H1 (cell line): Measurements from ENCODE around the gene SIK3. TPM values are rescaled to one million over a fixed set of nuclear protein-coding genes. Genes with fewer than 3 reads are reported as not detected.

Experiments used
- CTCF ChIA-PET: fragments of 300-600 bp; sonication (Branson Sonifier 250); formaldehyde crosslinking; loops from one replicate; lab custom pipeline; 2021; ENCODE audit not compliant: partially characterized antibody; lab: Charles Lee
- POLR2A ChIA-PET: fragments of 300-600 bp; sonication (Branson Sonifier 250); formaldehyde crosslinking; loops from one replicate; lab custom pipeline; 2021; ENCODE audit warnings: inconsistent platforms; ENCODE audit not compliant: partially characterized antibody; lab: Charles Lee
- DNase-seq, 2 experiments: peaks; one replicate each; pipeline versions ENCODE4 v3.0.0 to v3.0.0-alpha.2; 2010 to 2022; ENCODE audit warnings: low spot score in 2 of 2, low read depth in 1 of 2, mixed read lengths in 1 of 2
- FAIRE-seq: peaks from 2 replicates; lab custom pipeline; 2011; peaks lifted over from hg19 to GRCh38; lab: Jason Lieb, UNC
- H2AFZ ChIP-seq: 2 replicates; pipeline ENCODE4 v1.8.1; 2012; ENCODE audit warnings: low read length, inconsistent platforms
- H2AK5ac ChIP-seq: 2 replicates; pipeline ENCODE4 v1.6.1; 2013; ENCODE audit warnings: low read depth, low read length
- H2BK120ac ChIP-seq: replicated peaks from 2 replicates; pipeline ENCODE3; 2013; ENCODE audit warnings: low read depth, low read length, inconsistent platforms
- H2BK12ac ChIP-seq: 2 replicates; pipeline ENCODE4 v1.6.1; 2013; ENCODE audit warnings: low read depth, low read length
- H2BK15ac ChIP-seq: 2 replicates; pipeline ENCODE4 v1.6.1; 2013; ENCODE audit warnings: low read length
- H2BK20ac ChIP-seq: 2 replicates; pipeline ENCODE4 v1.6.1; 2013; ENCODE audit warnings: low read length
- H2BK5ac ChIP-seq: 2 replicates; pipeline ENCODE4 v1.6.1; 2013; ENCODE audit warnings: low read depth, low read length
- H3K14ac ChIP-seq: 2 replicates; pipeline ENCODE4 v1.6.1; 2013; ENCODE audit warnings: inconsistent platforms; ENCODE audit not compliant: insufficient read length
- H3K18ac ChIP-seq: 2 replicates; pipeline ENCODE4 v1.6.1; 2013; ENCODE audit warnings: low read length; ENCODE audit errors: extremely low read depth
- H3K23ac ChIP-seq: 2 replicates; pipeline ENCODE4 v1.6.1; 2013; ENCODE audit warnings: inconsistent platforms; ENCODE audit not compliant: insufficient read length
- H3K23me2 ChIP-seq: 2 replicates; pipeline ENCODE4 v1.6.1; 2013; ENCODE audit warnings: low read depth, low read length
- H3K27ac ChIP-seq: 2 replicates; pipeline ENCODE4 v1.6.1; 2011; ENCODE audit warnings: low read depth, low read length, inconsistent platforms
- H3K27me3 ChIP-seq, 4 experiments: replicated peaks in 1 of 4; 1 replicate in 1 of 4; 2 replicates in 3 of 4; pipeline versions ENCODE4 v1.6.1 to v1.8.1; 2011 to 2013; ENCODE audit warnings: low read length in 3 of 4, mild to moderate bottlenecking in 3 of 4, inconsistent platforms in 2 of 4, mixed read lengths in 2 of 4, moderate library complexity in 1 of 4; ENCODE audit not compliant: control insufficient read depth in 3 of 4, insufficient read depth in 3 of 4; ENCODE audit errors: extremely low read depth in 1 of 4
- H3K36me3 ChIP-seq, 4 experiments: 2 replicates each; pipeline versions ENCODE4 v1.6.1 to v1.8.1; 2011 to 2013; ENCODE audit warnings: mild to moderate bottlenecking in 4 of 4, low read length in 3 of 4, moderate library complexity in 2 of 4, control low read depth in 1 of 4, inconsistent platforms in 1 of 4; ENCODE audit not compliant: insufficient read depth in 4 of 4, control insufficient read depth in 2 of 4
- H3K4ac ChIP-seq: replicated peaks from 2 replicates; pipeline ENCODE3; 2013; ENCODE audit warnings: low read length, low read depth, mixed read lengths, inconsistent platforms; ENCODE audit not compliant: insufficient read length
- H3K4me1 ChIP-seq, 4 experiments: replicated peaks in 1 of 4; 1 replicate in 1 of 4; 2 replicates in 3 of 4; pipeline versions ENCODE4 v1.6.1 to v1.8.1; 2011 to 2013; ENCODE audit warnings: low read length in 3 of 4, inconsistent platforms in 2 of 4, mixed read lengths in 1 of 4; ENCODE audit not compliant: insufficient read depth in 4 of 4, control insufficient read depth in 3 of 4
- H3K4me2 ChIP-seq, 2 experiments: 2 replicates each; pipeline versions ENCODE4 v1.6.1 to v1.8.1; 2011 to 2013; ENCODE audit warnings: low read depth in 2 of 2, low read length in 2 of 2, control low read depth in 1 of 2, inconsistent platforms in 1 of 2, mild to moderate bottlenecking in 1 of 2; ENCODE audit not compliant: insufficient read depth in 1 of 2
- H3K4me3 ChIP-seq, 4 experiments: fragments of 200-600, 300-600 bp in 1 of 4; sonication (generic), shearing (Covaris generic), sonication (Bioruptor Twin) in 1 of 4; 2 replicates each; pipeline versions ENCODE4 v1.5.1 to v1.8.1; 2011 to 2016; ENCODE audit warnings: low read length in 4 of 4, low read depth in 3 of 4, control low read depth in 2 of 4, inconsistent platforms in 2 of 4, mild to moderate bottlenecking in 2 of 4, mixed read lengths in 1 of 4, moderate library complexity in 1 of 4; ENCODE audit not compliant: insufficient read depth in 2 of 4; ENCODE audit errors: extremely low read depth in 1 of 4
- H3K56ac ChIP-seq: replicated peaks from 2 replicates; pipeline ENCODE3; 2013; ENCODE audit warnings: low read depth, mild to moderate bottlenecking, mixed read lengths, low read length, inconsistent platforms; ENCODE audit not compliant: insufficient read length
- H3K79me1 ChIP-seq: 2 replicates; pipeline ENCODE4 v1.6.1; 2013; ENCODE audit warnings: low read depth, low read length, control low read depth
- H3K79me2 ChIP-seq, 2 experiments: 2 replicates each; pipeline versions ENCODE4 v1.6.1 to v1.8.1; 2012 to 2013; ENCODE audit warnings: low read length in 2 of 2, mild to moderate bottlenecking in 2 of 2, inconsistent platforms in 1 of 2; ENCODE audit not compliant: insufficient read depth in 2 of 2, control insufficient read depth in 1 of 2
- H3K9ac ChIP-seq, 4 experiments: replicated peaks in 1 of 4; 1 replicate in 1 of 4; 2 replicates in 3 of 4; pipeline versions ENCODE4 v1.6.1 to v1.8.1; 2011 to 2013; ENCODE audit warnings: low read depth in 3 of 4, low read length in 3 of 4, control low read depth in 2 of 4, mild to moderate bottlenecking in 2 of 4, moderate library complexity in 2 of 4, inconsistent platforms in 1 of 4; ENCODE audit errors: extremely low read depth in 1 of 4
- H3K9me3 ChIP-seq, 2 experiments: 2 replicates each; pipeline versions ENCODE4 v1.6.1 to v1.8.1; 2012 to 2013; ENCODE audit warnings: mild to moderate bottlenecking in 2 of 2, moderate library complexity in 2 of 2, control low read depth in 1 of 2, inconsistent platforms in 1 of 2, low read depth in 1 of 2, low read length in 1 of 2, mixed read lengths in 1 of 2; ENCODE audit not compliant: insufficient read depth in 2 of 2
- H4K20me1 ChIP-seq, 2 experiments: replicated peaks in 1 of 2; 2 replicates each; pipeline versions ENCODE3 to v1.8.1; 2011 to 2013; ENCODE audit warnings: inconsistent platforms in 2 of 2, low read length in 2 of 2, mild to moderate bottlenecking in 1 of 2; ENCODE audit not compliant: insufficient read depth in 2 of 2, control insufficient read depth in 1 of 2
- H4K5ac ChIP-seq: 2 replicates; pipeline ENCODE4 v1.6.1; 2013; ENCODE audit warnings: low read length, low read depth, mixed read lengths, inconsistent platforms; ENCODE audit not compliant: insufficient read length
- H4K8ac ChIP-seq: 2 replicates; pipeline ENCODE4 v1.8.0; 2013; ENCODE audit warnings: mild to moderate bottlenecking, moderate library complexity, low read length, inconsistent platforms; ENCODE audit not compliant: insufficient read depth; ENCODE audit errors: extremely low read depth
- H4K91ac ChIP-seq: replicated peaks from 2 replicates; pipeline ENCODE3; 2013; ENCODE audit warnings: low read length, mixed read lengths, inconsistent platforms; ENCODE audit not compliant: insufficient read length
- EZH2 ChIP-seq: fragments of 200-600 bp; sonication (generic); IDR thresholded peaks from 2 replicates; pipeline ENCODE4 v1.7.1; 2012; ENCODE audit warnings: low read depth, mild to moderate bottlenecking, moderate library complexity, low read length, inconsistent platforms; ENCODE audit not compliant: severe bottlenecking
- KDM4A ChIP-seq: IDR thresholded peaks from one replicate; pipeline ENCODE4 v1.7.1; 2012; ENCODE audit warnings: low read depth, mild to moderate bottlenecking, moderate library complexity, low read length, inconsistent platforms; ENCODE audit not compliant: severe bottlenecking
- POLR2A ChIP-seq, 2 experiments: IDR thresholded peaks; 1 replicate in 1 of 2; 2 replicates in 1 of 2; pipeline ENCODE4 v1.6.1; 2011; ENCODE audit warnings: low read depth in 2 of 2, low read length in 2 of 2, mild to moderate bottlenecking in 2 of 2; ENCODE audit errors: control extremely low read depth in 1 of 2
- RAD21 ChIP-seq, 2 experiments: IDR thresholded peaks in 1 of 2; conservative IDR thresholded peaks in 1 of 2; 2 replicates each; pipeline ENCODE4 v1.6.1; 2011; ENCODE audit warnings: low read depth in 2 of 2, low read length in 2 of 2, improper control_type of control experiment in 1 of 2, inconsistent platforms in 1 of 2, mild to moderate bottlenecking in 1 of 2, moderate library complexity in 1 of 2
- SIRT6 ChIP-seq: IDR thresholded peaks from one replicate; pipeline ENCODE4 v1.7.1; 2012; ENCODE audit warnings: low read length, inconsistent platforms
- TAF1 ChIP-seq: IDR thresholded peaks from 2 replicates; pipeline ENCODE4 v1.6.1; 2011; ENCODE audit warnings: mild to moderate bottlenecking, low read depth, low read length
- WGBS, 2 experiments: shearing (Covaris generic) in 1 of 2; methylation state at CpG; one replicate each; pipeline versions ENCODE4 v1.1.6 to v1.1.7; 2013 to 2015; ENCODE audit warnings: low lambda C conversion rate in 2 of 2, mixed read lengths in 2 of 2, inconsistent platforms in 1 of 2, low coverage in 1 of 2, missing lambda C conversion rate in 1 of 2; ENCODE audit not compliant: insufficient replicate concordance in 2 of 2, insufficient coverage in 1 of 2, insufficient read length in 1 of 2; ENCODE audit errors: extremely low coverage in 1 of 2, missing lambda C conversion rate in 1 of 2; 5-methylcytosine and 5-hydroxymethylcytosine counted together
- polyA plus RNA-seq, 7 experiments: library from polyadenylated mRNA; depleted of rRNA in 3 of 7; stranded (reverse) in 5 of 7; unstranded in 2 of 7; fragments of >200 nt in 5 of 7; fragments of 200-250 nt in 2 of 7; gene quantifications; 1 replicate in 5 of 7; 2 replicates in 1 of 7; 4 replicates in 1 of 7; pipeline versions ENCODE4 v1.2.1 to v1.2.3, GENCODE V29; 2011 to 2013; ENCODE audit warnings: missing spikeins in 2 of 7, mixed read lengths in 2 of 7
- total RNA-seq: library from RNA; stranded (reverse); fragmentation: NEBNext Ultra II Directional; extraction: Animal tissue kit (Norgen Biotek cat#: 25700); gene quantifications from 2 replicates; pipeline ENCODE4 v1.2.1, GENCODE V29; 2021
- TF ChIP-seq, protein P1 (sequence below), 3 experiments: IDR thresholded peaks; 1 replicate in 2 of 3; 2 replicates in 1 of 3; pipeline versions ENCODE4 v1.5.1 to v1.6.1; 2011; ENCODE audit warnings: low read length in 3 of 3, mild to moderate bottlenecking in 3 of 3, inconsistent platforms in 2 of 3, low read depth in 1 of 3, moderate library complexity in 1 of 3; ENCODE audit not compliant: insufficient read depth in 1 of 3; ENCODE audit errors: control extremely low read depth in 1 of 3

Gene SIK3
- total and polyA plus RNA-seq, 2 of the 8 experiments (the other 6 are each of a cell fraction or from before 2014, with no cell fraction given) = 19.9 to 32.1 TPM

DNA sequence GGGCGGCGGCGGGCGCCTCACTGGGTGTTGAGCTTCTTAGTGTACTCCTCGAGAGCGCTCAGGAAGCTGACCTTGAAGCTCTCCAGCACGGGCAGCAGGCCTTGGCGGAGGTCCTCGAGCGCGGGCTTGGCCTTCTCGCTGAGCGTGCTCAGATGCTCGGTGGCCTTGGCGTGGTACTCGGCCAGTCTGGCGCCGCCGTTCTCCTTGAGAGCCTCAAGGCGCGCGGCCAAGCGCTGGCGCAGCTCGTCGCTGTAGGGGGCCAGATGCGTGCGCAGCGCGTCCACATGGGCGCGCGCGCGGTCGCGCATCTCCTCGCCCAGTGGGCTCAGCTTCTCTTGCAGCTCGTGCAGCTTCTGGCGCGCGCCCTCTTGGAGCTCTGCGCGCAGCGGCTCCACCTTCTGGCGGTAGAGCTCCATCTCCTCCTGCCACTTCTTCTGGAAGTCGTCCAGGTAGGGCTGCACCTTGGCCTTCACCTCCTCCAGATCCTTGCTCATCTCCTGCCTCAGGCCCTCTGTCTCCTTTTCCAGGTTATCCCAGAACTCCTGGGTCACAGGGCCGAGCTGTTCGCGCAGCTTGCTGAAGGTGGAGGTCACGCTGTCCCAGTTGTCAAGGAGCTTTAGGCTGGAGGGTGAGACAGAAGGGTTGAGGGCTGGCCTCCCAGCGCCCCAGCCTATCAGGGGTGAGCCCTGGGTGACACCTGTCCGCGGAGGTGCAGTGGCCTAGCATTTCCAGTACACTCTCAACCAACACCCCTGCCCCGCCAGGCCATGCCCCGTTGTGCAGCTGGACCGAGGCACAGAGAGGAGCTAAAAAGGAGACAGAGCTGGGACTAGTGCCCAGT, 262.2 kb downstream of the SIK3 start:
- FAIRE-seq = peak; percentile 36
- POLR2A ChIA-PET = interaction anchor here (0.6 to 2.9 kb wide), 10 partner anchors 10 to 308 kb away, joined by 3 to 16 read pairs (median 4); partner anchors contain the start of genes APOA5, PAFAH1B2 and ZPR1
- CTCF ChIA-PET = interaction anchor here (0.6 to 12.2 kb wide), 34 partner anchors 9 to 1620 kb away, joined by 3 to 237 read pairs (median 4); partner anchors contain the start of genes APOA4, APOA5 and ZPR1
- Histone ChIP-seq H4K20me1 (no peaks in the 10 kb centered on the region), H3K9ac (peak overlapping the region in 1 of 4 experiments; percentile 19; a peak in 2 of 7 replicates), H3K18ac (peak overlapping the region; percentile 99), H3K79me1 (no peaks in the 10 kb centered on the region), H3K23me2 (peaks cover 3% of the 10 kb centered on the region; the same call in 1 of the 2 replicates), H3K36me3 (no peaks in the 10 kb centered on the region), H4K8ac (no peak overlapping the region), H3K79me2 (no peaks in the 10 kb centered on the region), H3K4me2 (peak overlapping the region; percentile 80), H2BK15ac (no peak overlapping the region), H3K27ac (no peak overlapping the region), H3K56ac (no peak overlapping the region), H3K14ac (no peak overlapping the region), H3K4me3 (peak overlapping the region; percentile 42 to 64 (median 50)), H2BK20ac (no peak overlapping the region), H3K9me3 (no peaks in the 10 kb centered on the region; a peak in 1 of 4 replicates), H4K91ac (peak overlapping the region; percentile 85), H2AK5ac (no peak overlapping the region), H4K5ac (peak overlapping the region; percentile 20), H3K4me1 (peaks cover 0 to 24% (median 4%) of the 10 kb centered on the region in 4 experiments; a peak in 6 of 7 replicates), H3K4ac (no peak overlapping the region), H2AFZ (peak overlapping the region; percentile 91; the same call in 1 of the 2 replicates), H2BK5ac (peak overlapping the region; percentile 81; the same call in 1 of the 2 replicates), H3K23ac (no peak overlapping the region), H2BK12ac (peak overlapping the region; percentile 53; the same call in 1 of the 2 replicates), H3K27me3 (peaks cover 0 to 7% (median 5%) of the 10 kb centered on the region in 4 experiments; a peak in 3 of 7 replicates), H2BK120ac (no peak overlapping the region)
- WGBS, 2 experiments = 17% methylated on average over 57 of the region's 57 CpGs; no CpG with 5 or more reads in 1 of the 2 experiments
- DNase-seq = peak; percentile 83 to 87
- TF ChIP-seq KDM4A = peak; percentile 97
- TF ChIP-seq RAD21 (IDR thresholded peaks at IDR 0.05 in 1 of 2, conservative IDR thresholded peaks at IDR 0.05 in 1 of 2; ENCODE audit: low read depth in 2 of 2, low read length in 2 of 2) = peak; percentile 65 to 72
- peak; percentile 44 for TF ChIP-seq TAF1
- TF ChIP-seq POLR2A (IDR thresholded peaks at IDR 0.05; ENCODE audit: control extremely low read depth in 1 of 2, low read depth in 2 of 2, low read length in 2 of 2) = 0 out of 3 replicates have a peak, but pooled peaks of 1 of the 2 experiments have one; percentile 52
- no peak for TF ChIP-seq SIRT6
- TF ChIP-seq, protein P1, sequence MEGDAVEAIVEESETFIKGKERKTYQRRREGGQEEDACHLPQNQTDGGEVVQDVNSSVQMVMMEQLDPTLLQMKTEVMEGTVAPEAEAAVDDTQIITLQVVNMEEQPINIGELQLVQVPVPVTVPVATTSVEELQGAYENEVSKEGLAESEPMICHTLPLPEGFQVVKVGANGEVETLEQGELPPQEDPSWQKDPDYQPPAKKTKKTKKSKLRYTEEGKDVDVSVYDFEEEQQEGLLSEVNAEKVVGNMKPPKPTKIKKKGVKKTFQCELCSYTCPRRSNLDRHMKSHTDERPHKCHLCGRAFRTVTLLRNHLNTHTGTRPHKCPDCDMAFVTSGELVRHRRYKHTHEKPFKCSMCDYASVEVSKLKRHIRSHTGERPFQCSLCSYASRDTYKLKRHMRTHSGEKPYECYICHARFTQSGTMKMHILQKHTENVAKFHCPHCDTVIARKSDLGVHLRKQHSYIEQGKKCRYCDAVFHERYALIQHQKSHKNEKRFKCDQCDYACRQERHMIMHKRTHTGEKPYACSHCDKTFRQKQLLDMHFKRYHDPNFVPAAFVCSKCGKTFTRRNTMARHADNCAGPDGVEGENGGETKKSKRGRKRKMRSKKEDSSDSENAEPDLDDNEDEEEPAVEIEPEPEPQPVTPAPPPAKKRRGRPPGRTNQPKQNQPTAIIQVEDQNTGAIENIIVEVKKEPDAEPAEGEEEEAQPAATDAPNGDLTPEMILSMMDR (IDR thresholded peaks at IDR 0.05; ENCODE audit: control extremely low read depth in 1 of 3, insufficient read depth in 1 of 3, low read depth in 1 of 3, low read length in 3 of 3) = peak; percentile 74 to 77 (median 76)
- no peak for TF ChIP-seq EZH2
